Body of pancreas (tissue), 4 donors: ENCODE results near the gene SSR4.

ENCODE experiments used
- POLR2A ChIP-seq, 3 donors: fragments of 450-650 bp; IDR thresholded peaks; one replicate each; pipeline ENCODE4 v1.6.1; 2016; ENCODE audit warnings: antibody characterized with exemption in 3 of 3, mild to moderate bottlenecking in 2 of 3
- TF ChIP-seq, protein P1 (sequence below), 7 experiments: fragments of 450-650 bp in 4 of 7; fragments of 200-600 bp in 3 of 7; sonication (generic) in 3 of 7; IDR thresholded peaks; one replicate each; pipeline ENCODE4 v1.5.1; 2016 to 2019; ENCODE audit warnings: antibody characterized with exemption in 7 of 7

DNA sequence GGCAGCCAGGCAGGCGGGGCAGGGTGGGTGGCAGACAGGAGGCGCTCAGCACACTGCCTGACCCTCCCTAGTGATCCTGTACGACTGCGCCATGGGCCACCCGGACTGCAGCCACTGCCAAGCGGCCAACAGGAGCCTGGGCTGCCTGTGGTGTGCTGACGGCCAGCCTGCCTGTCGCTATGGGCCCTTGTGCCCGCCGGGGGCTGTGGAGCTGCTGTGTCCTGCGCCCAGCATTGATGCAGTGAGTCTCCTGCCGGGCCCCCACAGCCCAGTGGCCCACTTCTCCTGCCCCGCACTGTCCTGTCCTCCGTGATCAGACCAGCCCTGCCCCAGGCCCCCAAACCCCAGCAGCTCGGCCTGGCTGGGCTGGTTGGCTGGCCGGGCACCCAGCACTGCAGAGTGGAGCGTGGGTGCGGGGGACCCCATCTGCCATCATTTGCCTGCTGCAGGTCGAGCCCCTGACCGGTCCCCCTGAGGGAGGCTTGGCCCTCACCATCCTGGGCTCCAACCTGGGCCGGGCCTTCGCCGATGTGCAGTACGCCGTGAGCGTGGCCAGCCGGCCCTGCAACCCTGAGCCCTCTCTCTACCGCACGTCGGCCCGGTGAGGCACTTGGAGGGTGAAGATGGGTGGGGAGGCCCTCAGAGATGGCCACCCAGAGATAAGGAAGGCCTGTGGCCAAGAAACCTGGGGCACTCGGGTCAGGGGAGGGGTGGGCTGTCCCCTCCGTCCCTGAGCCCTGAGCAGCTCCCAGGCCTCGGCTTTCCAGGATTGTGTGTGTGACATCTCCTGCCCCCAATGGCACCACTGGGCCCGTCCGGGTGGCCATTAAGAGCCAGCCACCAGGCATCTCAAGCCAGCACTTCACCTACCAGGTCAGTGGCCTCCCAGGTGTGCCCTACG, 22.8 kb upstream of the SSR4 start:
- TF ChIP-seq, protein P1, sequence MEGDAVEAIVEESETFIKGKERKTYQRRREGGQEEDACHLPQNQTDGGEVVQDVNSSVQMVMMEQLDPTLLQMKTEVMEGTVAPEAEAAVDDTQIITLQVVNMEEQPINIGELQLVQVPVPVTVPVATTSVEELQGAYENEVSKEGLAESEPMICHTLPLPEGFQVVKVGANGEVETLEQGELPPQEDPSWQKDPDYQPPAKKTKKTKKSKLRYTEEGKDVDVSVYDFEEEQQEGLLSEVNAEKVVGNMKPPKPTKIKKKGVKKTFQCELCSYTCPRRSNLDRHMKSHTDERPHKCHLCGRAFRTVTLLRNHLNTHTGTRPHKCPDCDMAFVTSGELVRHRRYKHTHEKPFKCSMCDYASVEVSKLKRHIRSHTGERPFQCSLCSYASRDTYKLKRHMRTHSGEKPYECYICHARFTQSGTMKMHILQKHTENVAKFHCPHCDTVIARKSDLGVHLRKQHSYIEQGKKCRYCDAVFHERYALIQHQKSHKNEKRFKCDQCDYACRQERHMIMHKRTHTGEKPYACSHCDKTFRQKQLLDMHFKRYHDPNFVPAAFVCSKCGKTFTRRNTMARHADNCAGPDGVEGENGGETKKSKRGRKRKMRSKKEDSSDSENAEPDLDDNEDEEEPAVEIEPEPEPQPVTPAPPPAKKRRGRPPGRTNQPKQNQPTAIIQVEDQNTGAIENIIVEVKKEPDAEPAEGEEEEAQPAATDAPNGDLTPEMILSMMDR (IDR thresholded peaks at IDR 0.05), result no peak
- no peak for TF ChIP-seq POLR2A (IDR thresholded peaks at IDR 0.05)
